HepG2 (cell line): ENCODE measurements around the gene ZNF345. TPM values are rescaled to one million over a fixed set of nuclear protein-coding genes. Genes with fewer than 3 reads are reported as not detected.
A peak's percentile ranks its signal among the peaks of the same experiment; 100 is the strongest.

Source experiments
- GLMP ChIP-seq: sonication (generic); formaldehyde crosslinking; IDR thresholded peaks from 2 replicates; pipeline ENCODE4 v1.9.0; 2021; ENCODE audit warnings: missing genetic modification reagents, mild to moderate bottlenecking, borderline replicate concordance
- HMG20A ChIP-seq: IDR thresholded peaks from 2 replicates; pipeline ENCODE4 v1.6.1; 2016; ENCODE audit warnings: borderline replicate concordance
- HOXA9 ChIP-seq: sonication (generic); formaldehyde crosslinking; IDR thresholded peaks from 2 replicates; pipeline ENCODE4 v1.8.1; 2022; ENCODE audit warnings: missing genetic modification reagents, mild to moderate bottlenecking, moderate library complexity, borderline replicate concordance
- RNF2 ChIP-seq: fragments of 450-650 bp; conservative IDR thresholded peaks from 2 replicates; pipeline ENCODE4 v1.6.1; 2016; ENCODE audit warnings: low read depth
- SMYD3 ChIP-seq: sonication (generic); formaldehyde crosslinking; IDR thresholded peaks from 2 replicates; pipeline ENCODE4 v1.8.1; 2023; ENCODE audit warnings: mild to moderate bottlenecking, missing genetic modification reagents
- SOX13 ChIP-seq, 3 experiments: fragments of 450-650 bp in 1 of 3; sonication (generic) in 1 of 3; formaldehyde crosslinking in 1 of 3; IDR thresholded peaks in 2 of 3; conservative IDR thresholded peaks in 1 of 3; 2 replicates each; pipeline versions ENCODE4 v1.5.0 to v1.6.1; 2016 to 2020; ENCODE audit warnings: antibody characterized with exemption in 1 of 3, mild to moderate bottlenecking in 1 of 3, missing compliant biosample characterization in 1 of 3, missing genetic modification reagents in 1 of 3, moderate library complexity in 1 of 3
- SOX6 ChIP-seq, 2 experiments: fragments of 450-650 bp in 1 of 2; sonication (generic) in 1 of 2; formaldehyde crosslinking in 1 of 2; IDR thresholded peaks; 2 replicates each; pipeline versions ENCODE4 v1.4.0 to v1.6.1; 2017 to 2020; ENCODE audit warnings: antibody characterized with exemption in 1 of 2, mild to moderate bottlenecking in 1 of 2, missing genetic modification reagents in 1 of 2
- U2AF2 ChIP-seq: fragments of 200-400 bp; formaldehyde crosslinking; IDR thresholded peaks from 2 replicates; pipeline ENCODE4 v1.6.1; 2017; ENCODE audit warnings: low read depth, mild to moderate bottlenecking, low read length
- ZMAT5 ChIP-seq: sonication (generic); formaldehyde crosslinking; IDR thresholded peaks from 2 replicates; pipeline ENCODE4 v1.5.0; 2020; ENCODE audit warnings: mild to moderate bottlenecking, low read depth, missing genetic modification reagents, borderline replicate concordance
- ZNF274 ChIP-seq: sonication (generic); formaldehyde crosslinking; IDR thresholded peaks from 2 replicates; pipeline ENCODE4 v1.5.1; 2020; ENCODE audit warnings: mild to moderate bottlenecking, missing genetic modification reagents
- ZNF275 ChIP-seq: sonication (generic); formaldehyde crosslinking; IDR thresholded peaks from 2 replicates; pipeline ENCODE4 v1.8.0; 2022; ENCODE audit warnings: missing genetic modification reagents, mild to moderate bottlenecking, inconsistent platforms, borderline replicate concordance
- ZNF317 ChIP-seq: sonication (generic); formaldehyde crosslinking; IDR thresholded peaks from 2 replicates; pipeline ENCODE4 v1.5.0; 2020; ENCODE audit warnings: mild to moderate bottlenecking, missing genetic modification reagents
- ZNF382 ChIP-seq: sonication (generic); formaldehyde crosslinking; IDR thresholded peaks from 2 replicates; pipeline ENCODE4 v1.5.0; 2020; ENCODE audit warnings: missing genetic modification reagents, mild to moderate bottlenecking, borderline replicate concordance
- ZNF510 ChIP-seq: sonication (generic); formaldehyde crosslinking; IDR thresholded peaks from 2 replicates; pipeline ENCODE4 v1.4.0; 2020; ENCODE audit warnings: low read depth, mild to moderate bottlenecking, missing genetic modification reagents
- ZNF605 ChIP-seq: sonication (generic); formaldehyde crosslinking; IDR thresholded peaks from 2 replicates; pipeline ENCODE4 v1.8.0; 2022; ENCODE audit warnings: mild to moderate bottlenecking, missing genetic modification reagents
- ZNF646 ChIP-seq: sonication (generic); formaldehyde crosslinking; IDR thresholded peaks from 2 replicates; pipeline ENCODE4 v1.9.0; 2021; ENCODE audit warnings: mild to moderate bottlenecking, missing genetic modification reagents
- ZNF772 ChIP-seq: sonication (generic); formaldehyde crosslinking; IDR thresholded peaks from 2 replicates; pipeline ENCODE4 v1.5.0; 2020; ENCODE audit warnings: mild to moderate bottlenecking, missing genetic modification reagents
- ZSCAN25 ChIP-seq: sonication (generic); formaldehyde crosslinking; IDR thresholded peaks from 2 replicates; pipeline ENCODE4 v1.8.0; 2022; ENCODE audit warnings: mild to moderate bottlenecking, missing genetic modification reagents
- polyA plus RNA-seq, 8 experiments: library from polyadenylated mRNA; depleted of rRNA in 3 of 8; stranded (reverse) in 7 of 8; unstranded in 1 of 8; fragments of >200 nt; fragmentation: Illumina TruSeq in 4 of 8; extraction: Trizol in 4 of 8; gene quantifications; 2 replicates each; pipeline versions ENCODE4 v1.2.1 to v1.2.3, GENCODE V29; 2011 to 2016; ENCODE audit warnings: low read depth in 4 of 8, missing spikeins in 1 of 8, mixed read lengths in 1 of 8; ENCODE audit not compliant: insufficient read depth in 1 of 8
- total RNA-seq, 5 experiments: library from RNA; depleted of rRNA; stranded (reverse); fragments of >200 nt; fragmentation: Illumina TruSeq; extraction: Trizol; gene quantifications; 2 replicates each; pipeline ENCODE4 v1.2.3, GENCODE V29; 2016; ENCODE audit warnings: low read depth in 1 of 5

The ZNF345 gene
- total and polyA plus RNA-seq, 2 of the 13 experiments (the other 11 are each of a cell fraction or from before 2014, with no cell fraction given) = 2.6 to 2.9 TPM

- TF ChIP-seq ZNF646 (CRISPR knock-in tag) (peak; percentile 57; the same call in 1 of the 2 replicates), ZNF382 (CRISPR knock-in tag) (no peak), ZSCAN25 (CRISPR knock-in tag) (peak; percentile 54; the same call in 1 of the 2 replicates), ZNF510 (CRISPR knock-in tag) (no peak), U2AF2 (no peak), ZMAT5 (no peak), ZNF605 (CRISPR knock-in tag) (0 out of 2 replicates have a peak, but pooled peaks have one; percentile 47), HOXA9 (CRISPR knock-in tag) (no peak), RNF2 (no peak), SOX13 (IDR thresholded peaks at IDR 0.05) (no peak), SOX13 (CRISPR knock-in tag; conservative IDR thresholded peaks at IDR 0.05 in 1 of 2, IDR thresholded peaks at IDR 0.05 in 1 of 2) (no peak), GLMP (CRISPR knock-in tag) (no peak), ZNF275 (CRISPR knock-in tag) (no peak), ZNF772 (CRISPR knock-in tag) (0 out of 2 replicates have a peak, but pooled peaks have one; percentile 26), ZNF317 (CRISPR knock-in tag) (no peak), SMYD3 (CRISPR knock-in tag) (0 out of 2 replicates have a peak, but pooled peaks have one; percentile 54), HMG20A (CRISPR knock-in tag) (no peak), SOX6 (IDR thresholded peaks at IDR 0.05) (no peak), SOX6 (CRISPR knock-in tag; IDR thresholded peaks at IDR 0.05) (peak; percentile 28; the same call in 1 of the 2 replicates), ZNF274 (CRISPR knock-in tag) (no peak)
Observed at GRCh38 chr19:36849701-36850558, 746 bp upstream of the ZNF345 start (continued).
